AG10803 (cell line): ENCODE measurements around the gene GPATCH3.
"Not testable (repeated sequence)": the region's sequence is repeated elsewhere in the genome, so short reads cannot be mapped to it uniquely, and the experiment has no call there.

Experiments used
- DNase-seq: peaks from one replicate; pipeline ENCODE4 v3.0.0; 2010; ENCODE audit warnings: low read depth
- H3K4me3 ChIP-seq: 2 replicates; pipeline ENCODE4 v1.5.1; 2011; ENCODE audit warnings: mild to moderate bottlenecking, low read length, control low read depth
- TF ChIP-seq, protein P1 (sequence below): conservative IDR thresholded peaks from 2 replicates; pipeline ENCODE4 v1.5.1; 2011; ENCODE audit warnings: mild to moderate bottlenecking, low read length, control low read depth, inconsistent platforms

Gene GPATCH3

DNA sequence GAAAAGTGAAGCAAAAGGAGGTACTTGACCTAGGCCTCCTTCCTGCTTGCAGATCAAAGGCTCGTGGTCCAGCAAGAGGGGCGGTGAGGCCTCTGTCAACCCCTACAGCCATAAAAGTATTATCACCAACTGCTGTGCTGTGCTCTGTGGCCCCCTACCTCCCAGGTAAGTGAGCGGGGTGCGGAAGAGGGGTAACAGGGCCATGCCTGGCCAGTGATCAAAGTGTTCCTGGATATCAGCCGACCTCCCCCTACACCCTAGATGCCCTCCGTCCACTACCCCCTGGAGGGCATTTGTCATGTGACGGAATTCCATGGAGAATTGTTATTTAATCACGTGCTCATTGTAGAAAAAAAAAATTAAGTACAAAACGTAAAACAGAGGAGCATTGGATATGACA, 47.6 kb downstream of the GPATCH3 start:
- DNase-seq = no peak
- TF ChIP-seq, protein P1, sequence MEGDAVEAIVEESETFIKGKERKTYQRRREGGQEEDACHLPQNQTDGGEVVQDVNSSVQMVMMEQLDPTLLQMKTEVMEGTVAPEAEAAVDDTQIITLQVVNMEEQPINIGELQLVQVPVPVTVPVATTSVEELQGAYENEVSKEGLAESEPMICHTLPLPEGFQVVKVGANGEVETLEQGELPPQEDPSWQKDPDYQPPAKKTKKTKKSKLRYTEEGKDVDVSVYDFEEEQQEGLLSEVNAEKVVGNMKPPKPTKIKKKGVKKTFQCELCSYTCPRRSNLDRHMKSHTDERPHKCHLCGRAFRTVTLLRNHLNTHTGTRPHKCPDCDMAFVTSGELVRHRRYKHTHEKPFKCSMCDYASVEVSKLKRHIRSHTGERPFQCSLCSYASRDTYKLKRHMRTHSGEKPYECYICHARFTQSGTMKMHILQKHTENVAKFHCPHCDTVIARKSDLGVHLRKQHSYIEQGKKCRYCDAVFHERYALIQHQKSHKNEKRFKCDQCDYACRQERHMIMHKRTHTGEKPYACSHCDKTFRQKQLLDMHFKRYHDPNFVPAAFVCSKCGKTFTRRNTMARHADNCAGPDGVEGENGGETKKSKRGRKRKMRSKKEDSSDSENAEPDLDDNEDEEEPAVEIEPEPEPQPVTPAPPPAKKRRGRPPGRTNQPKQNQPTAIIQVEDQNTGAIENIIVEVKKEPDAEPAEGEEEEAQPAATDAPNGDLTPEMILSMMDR = no peak
- no peak overlapping the region for H3K4me3 ChIP-seq

GRCh38 chr1:26851106-26851684, 49.1 kb downstream of the GPATCH3 start:
- no peak overlapping the region for H3K4me3 ChIP-seq
- no peak for DNase-seq
- TF ChIP-seq, protein P1 = no peak

- no peak overlapping the region for H3K4me3 ChIP-seq
- DNase-seq = peak; percentile 80
- TF ChIP-seq, protein P1 = no peak
Observed at GRCh38 chr1:26848941-26849774, 51.1 kb downstream of the GPATCH3 start.

DNA sequence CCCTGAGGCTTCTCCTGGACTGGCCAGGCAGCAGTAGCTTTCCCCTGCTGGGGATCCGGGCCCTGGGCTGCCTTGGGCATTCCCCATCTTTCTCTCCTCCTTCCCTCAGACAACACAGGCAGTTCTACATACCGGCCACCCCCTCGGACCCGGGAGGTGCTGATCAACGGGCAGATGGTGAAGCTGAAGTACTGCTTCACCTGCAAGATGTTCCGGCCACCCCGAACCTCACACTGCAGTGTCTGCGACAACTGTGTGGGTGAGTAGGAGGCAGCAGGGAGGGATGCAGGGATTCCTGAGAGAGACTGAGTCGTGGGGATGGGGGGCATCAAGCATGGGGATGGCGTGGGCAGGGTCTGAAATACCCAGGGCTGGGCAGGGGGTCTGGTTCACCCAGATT, 51.8 kb downstream of the GPATCH3 start:
- no peak overlapping the region for H3K4me3 ChIP-seq
- TF ChIP-seq, protein P1 = no peak
- no peak for DNase-seq

GRCh38 chr1:26847826-26848225, 52.4 kb downstream of the GPATCH3 start:
- not testable (repeated sequence) for H3K4me3 ChIP-seq, DNase-seq

- TF ChIP-seq, protein P1 = no peak
- H3K4me3 ChIP-seq = no peak overlapping the region
- no peak for DNase-seq
Observed at GRCh38 chr1:26844424-26845196, 55.7 kb downstream of the GPATCH3 start.
